ENCODE data around the gene IFI6. TPM values are rescaled to one million over a fixed set of nuclear protein-coding genes. Genes with fewer than 3 reads are reported as not detected.

IFI6 gene
- total RNA-seq, 4 donors from 2014 or later: 1.2 to 28.1 (median 14.2) TPM

DNA sequence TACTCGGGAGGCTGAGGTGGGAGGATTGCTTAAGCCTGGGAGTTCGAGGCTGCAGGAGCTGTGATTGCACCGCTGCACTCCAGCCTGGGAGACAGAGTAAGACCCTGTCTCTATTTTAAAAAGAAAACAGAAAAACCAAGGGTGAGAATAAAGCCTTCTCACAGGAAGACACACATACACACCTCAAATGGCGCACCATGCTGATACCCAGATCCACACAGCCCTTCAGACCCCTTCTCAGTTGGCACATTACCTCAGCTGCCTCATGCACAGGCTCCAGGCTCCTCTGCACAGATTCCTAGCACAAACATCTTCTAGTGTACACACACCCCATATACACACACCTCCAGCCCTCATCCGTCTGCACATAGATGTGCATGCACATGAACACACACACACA, 44.9 kb downstream of the IFI6 start:
- in situ Hi-C loops (cut with MboI; ENCODE audit: low pct_ligation_motif_present in 1 of 4, low pct_unique_long_range_greater_than_20kb in 1 of 4, low sequenced_read_pairs in 3 of 4) (no loop called here), intact Hi-C loops (cut with DNase I; ENCODE audit: low total_unique reads) (no loop called here)
- WGBS, 2 donors (ENCODE audit: low coverage in 1 of 2): 80 to 89% methylated on average over 1 to 5 of the region's 5 CpGs
- DNase-seq: no peak
- no peaks in the 10 kb centered on the region for H3K36me3 ChIP-seq
- H3K9me3 ChIP-seq: no peaks in the 10 kb centered on the region
- no peak overlapping the region for H3K27ac ChIP-seq
- peaks cover 0 to 6% (median 3%) of the 10 kb centered on the region in 4 donors for H3K4me1 ChIP-seq
- no peaks in the 10 kb centered on the region for H3K27me3 ChIP-seq
- no peak overlapping the region for H3K4me3 ChIP-seq
- no peak for TF ChIP-seq POLR2AphosphoS5 (IDR thresholded peaks at IDR 0.05)
- TF ChIP-seq, protein P1, sequence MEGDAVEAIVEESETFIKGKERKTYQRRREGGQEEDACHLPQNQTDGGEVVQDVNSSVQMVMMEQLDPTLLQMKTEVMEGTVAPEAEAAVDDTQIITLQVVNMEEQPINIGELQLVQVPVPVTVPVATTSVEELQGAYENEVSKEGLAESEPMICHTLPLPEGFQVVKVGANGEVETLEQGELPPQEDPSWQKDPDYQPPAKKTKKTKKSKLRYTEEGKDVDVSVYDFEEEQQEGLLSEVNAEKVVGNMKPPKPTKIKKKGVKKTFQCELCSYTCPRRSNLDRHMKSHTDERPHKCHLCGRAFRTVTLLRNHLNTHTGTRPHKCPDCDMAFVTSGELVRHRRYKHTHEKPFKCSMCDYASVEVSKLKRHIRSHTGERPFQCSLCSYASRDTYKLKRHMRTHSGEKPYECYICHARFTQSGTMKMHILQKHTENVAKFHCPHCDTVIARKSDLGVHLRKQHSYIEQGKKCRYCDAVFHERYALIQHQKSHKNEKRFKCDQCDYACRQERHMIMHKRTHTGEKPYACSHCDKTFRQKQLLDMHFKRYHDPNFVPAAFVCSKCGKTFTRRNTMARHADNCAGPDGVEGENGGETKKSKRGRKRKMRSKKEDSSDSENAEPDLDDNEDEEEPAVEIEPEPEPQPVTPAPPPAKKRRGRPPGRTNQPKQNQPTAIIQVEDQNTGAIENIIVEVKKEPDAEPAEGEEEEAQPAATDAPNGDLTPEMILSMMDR (IDR thresholded peaks at IDR 0.05): no peak
- TF ChIP-seq EP300 (IDR thresholded peaks at IDR 0.05; ENCODE audit: low read depth): no peak
- no peak for TF ChIP-seq POLR2A (IDR thresholded peaks at IDR 0.05)

DNA sequence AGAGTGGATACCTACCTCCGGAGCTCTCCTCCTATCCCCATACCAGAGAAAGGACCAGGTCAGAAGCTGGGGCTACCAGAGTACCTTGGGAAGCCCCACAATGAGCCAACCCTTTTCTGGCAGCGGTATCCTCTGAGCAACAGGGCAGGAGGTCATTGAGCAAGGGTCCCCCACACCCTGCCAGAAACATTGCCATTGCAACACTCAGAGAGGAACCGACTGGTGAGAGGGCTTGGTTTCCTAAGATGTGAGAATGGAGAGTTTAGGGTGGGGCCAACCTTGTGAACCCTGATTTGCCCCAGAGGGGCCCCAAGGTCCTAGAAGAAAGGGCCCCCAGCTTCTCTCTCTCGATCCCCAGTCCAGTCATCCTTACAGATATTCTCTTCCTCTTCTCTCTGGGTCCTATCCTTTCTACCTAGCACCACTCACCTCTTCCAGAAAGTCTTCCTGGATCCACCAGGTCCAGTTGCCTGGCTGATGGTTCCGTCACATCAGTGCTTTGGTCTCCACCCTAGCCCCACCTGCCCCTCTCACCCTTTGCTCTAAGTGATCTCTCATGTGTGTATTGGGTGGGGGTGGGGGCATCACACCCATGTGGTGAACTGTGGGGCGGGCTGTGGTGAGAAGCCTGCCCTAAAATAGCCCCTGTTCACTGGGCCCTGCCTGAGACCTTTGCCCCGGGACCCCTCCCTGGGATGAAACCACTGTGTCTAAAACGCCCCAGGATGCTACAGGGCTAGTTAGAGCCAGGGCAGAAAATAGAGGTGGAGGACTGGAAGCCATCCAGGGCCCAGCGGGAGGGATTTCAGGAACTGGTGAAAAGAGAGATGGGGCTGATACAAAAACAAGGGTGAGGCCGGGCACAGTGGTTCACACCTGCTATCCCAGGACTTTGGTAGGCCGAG, 45.7 kb downstream of the IFI6 start:
- TF ChIP-seq POLR2A (IDR thresholded peaks at IDR 0.05): no peak
- TF ChIP-seq, protein P1 (IDR thresholded peaks at IDR 0.05): no peak
- no peak for TF ChIP-seq EP300 (IDR thresholded peaks at IDR 0.05; ENCODE audit: low read depth)
- no peak for TF ChIP-seq POLR2AphosphoS5 (IDR thresholded peaks at IDR 0.05)
- DNase-seq: no peak

DNA sequence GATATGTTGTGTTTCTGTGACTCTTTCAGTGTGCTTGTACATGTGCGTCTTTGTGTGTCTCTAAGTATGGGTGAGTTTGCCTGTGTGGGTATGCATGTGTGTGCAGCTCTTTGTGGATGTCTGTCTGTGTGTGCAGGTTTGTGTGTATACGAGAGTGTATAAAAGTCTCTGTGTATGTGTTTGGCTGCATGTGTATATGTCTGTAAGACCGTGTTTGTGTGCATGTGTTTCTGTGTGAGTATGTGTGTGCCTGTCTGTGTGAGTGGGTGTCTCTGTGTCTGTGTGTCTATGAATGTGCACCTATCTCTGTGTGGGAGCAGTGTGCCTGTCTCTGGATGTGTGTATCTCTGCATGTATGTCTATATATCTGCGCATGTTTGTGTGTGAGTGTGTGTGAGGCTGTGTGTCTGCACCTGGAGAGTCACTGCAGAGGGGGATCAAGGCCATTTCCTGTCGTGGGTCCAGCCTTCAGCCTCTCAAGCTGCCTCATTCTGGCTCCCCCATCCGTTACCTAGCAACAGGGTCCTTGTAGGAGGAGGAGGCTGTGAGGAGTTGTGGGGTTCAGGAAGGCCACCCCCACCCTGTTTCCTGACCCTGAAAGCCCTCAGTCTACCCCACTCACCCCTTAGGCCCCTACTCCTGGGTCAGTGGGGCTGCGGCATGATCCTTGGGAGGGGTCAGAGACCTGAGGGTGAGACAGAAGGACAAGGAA, 47.4 kb downstream of the IFI6 start:
- no peaks in the 10 kb centered on the region for H3K27me3 ChIP-seq
- no peak for DNase-seq
- TF ChIP-seq POLR2A (IDR thresholded peaks at IDR 0.05) (no peak), EP300 (IDR thresholded peaks at IDR 0.05; ENCODE audit: low read depth) (no peak), POLR2AphosphoS5 (IDR thresholded peaks at IDR 0.05) (no peak)
- TF ChIP-seq, protein P1 (IDR thresholded peaks at IDR 0.05): no peak
- WGBS, 2 donors (ENCODE audit: low coverage in 1 of 2): 62% methylated on average over 6 of the region's 7 CpGs; no CpG with 5 or more reads in 1 of the 2 donors
- H3K4me3 ChIP-seq: no peak overlapping the region
- no peak overlapping the region for H3K27ac ChIP-seq
- in situ Hi-C loops (cut with MboI; ENCODE audit: low pct_ligation_motif_present in 1 of 4, low pct_unique_long_range_greater_than_20kb in 1 of 4, low sequenced_read_pairs in 3 of 4): no loop called here
- H3K36me3 ChIP-seq: no peaks in the 10 kb centered on the region
- intact Hi-C loops (cut with DNase I; ENCODE audit: low total_unique reads): no loop called here
- no peaks in the 10 kb centered on the region for H3K4me1 ChIP-seq
- H3K9me3 ChIP-seq: no peaks in the 10 kb centered on the region

More for the DNA sequence above, 45.7 kb downstream of the IFI6 start:
- Histone ChIP-seq H3K27me3 (no peaks in the 10 kb centered on the region), H3K4me1 (peaks cover 0 to 6% (median 0%) of the 10 kb centered on the region in 4 donors), H3K4me3 (no peak overlapping the region), H3K9me3 (no peaks in the 10 kb centered on the region), H3K27ac (no peak overlapping the region), H3K36me3 (no peaks in the 10 kb centered on the region)
- intact Hi-C loops (cut with DNase I; ENCODE audit: low total_unique reads) (no loop called here), in situ Hi-C loops (cut with MboI; ENCODE audit: low pct_ligation_motif_present in 1 of 4, low pct_unique_long_range_greater_than_20kb in 1 of 4, low sequenced_read_pairs in 3 of 4) (no loop called here)
- 78 to 85% methylated on average over 2 to 10 of the region's 11 CpGs for WGBS, 2 donors (ENCODE audit: low coverage in 1 of 2)
